ENCODE measurements around the gene RUVBL1.

Gene RUVBL1

DNA sequence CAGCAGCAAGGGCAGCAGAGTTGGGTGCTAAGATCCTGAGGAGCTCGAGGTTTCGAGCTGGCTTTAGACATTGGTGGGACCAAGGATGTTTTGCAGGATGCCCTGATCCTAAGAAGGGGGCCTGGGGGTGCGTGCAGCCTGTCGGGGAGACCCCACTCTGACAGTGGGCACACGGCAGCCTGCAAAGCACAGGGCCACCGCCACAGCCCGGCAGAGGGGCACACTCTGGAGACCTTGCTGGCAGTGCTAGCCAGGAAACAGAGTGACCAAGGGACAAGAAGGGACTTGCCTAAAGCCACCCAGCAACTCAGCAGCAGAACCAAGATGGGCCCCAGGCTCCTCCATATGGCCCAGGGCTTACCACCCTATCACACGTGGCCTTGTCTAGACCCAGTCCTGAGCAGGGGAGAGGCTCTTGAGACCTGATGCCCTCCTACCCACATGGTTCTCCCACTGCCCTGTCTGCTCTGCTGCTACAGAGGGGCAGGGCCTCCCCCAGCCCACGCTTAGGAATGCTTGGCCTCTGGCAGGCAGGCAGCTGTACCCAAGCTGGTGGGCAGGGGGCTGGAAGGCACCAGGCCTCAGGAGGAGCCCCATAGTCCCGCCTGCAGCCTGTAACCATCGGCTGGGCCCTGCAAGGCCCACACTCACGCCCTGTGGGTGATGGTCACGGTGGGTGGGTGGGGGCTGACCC, 52.6 kb downstream of the RUVBL1 start:
- in situ Hi-C loops (cut with HindIII; ENCODE audit: low sequenced_read_pairs), result no loop called here

DNA sequence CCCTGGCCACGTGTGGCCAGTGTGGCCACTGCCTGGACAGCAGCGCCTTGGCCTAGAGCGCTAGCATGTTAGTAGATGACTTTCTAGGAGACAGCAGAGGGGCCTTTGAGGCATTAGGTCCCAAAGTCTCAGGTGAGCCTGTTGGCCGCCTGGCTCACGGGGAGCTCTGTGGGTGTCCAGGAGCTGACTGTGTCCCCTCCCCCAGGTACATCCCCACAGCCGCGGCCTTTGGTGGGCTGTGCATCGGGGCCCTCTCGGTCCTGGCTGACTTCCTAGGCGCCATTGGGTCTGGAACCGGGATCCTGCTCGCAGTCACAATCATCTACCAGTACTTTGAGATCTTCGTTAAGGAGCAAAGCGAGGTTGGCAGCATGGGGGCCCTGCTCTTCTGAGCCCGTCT, 54.3 kb downstream of the RUVBL1 start:
- in situ Hi-C loops (cut with HindIII; ENCODE audit: low sequenced_read_pairs), result no loop called here

DNA sequence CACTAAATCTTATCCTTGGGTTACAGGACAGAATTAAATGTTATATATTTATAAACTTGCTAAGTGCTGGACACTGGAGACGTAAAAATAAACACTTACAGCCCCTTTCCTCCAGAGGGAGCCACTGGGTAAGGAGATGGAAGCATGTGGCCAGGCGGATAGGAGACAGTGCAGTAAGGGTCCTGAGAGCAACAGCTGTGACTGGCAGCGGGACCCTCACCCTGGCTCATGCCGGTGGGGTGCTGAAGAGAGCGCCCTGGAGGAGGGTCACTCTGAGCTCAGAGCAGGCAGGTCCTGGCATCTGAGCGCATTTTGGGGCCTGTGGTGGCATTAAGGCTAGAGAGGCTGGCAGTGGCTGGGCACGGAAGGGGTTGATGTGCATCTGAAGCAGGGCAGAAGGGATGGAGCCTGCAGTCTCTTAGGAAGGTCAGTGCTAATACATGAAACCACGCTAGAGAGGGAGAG, 55.4 kb downstream of the RUVBL1 start:
- in situ Hi-C loops (cut with HindIII; ENCODE audit: low sequenced_read_pairs), result no loop called here

DNA sequence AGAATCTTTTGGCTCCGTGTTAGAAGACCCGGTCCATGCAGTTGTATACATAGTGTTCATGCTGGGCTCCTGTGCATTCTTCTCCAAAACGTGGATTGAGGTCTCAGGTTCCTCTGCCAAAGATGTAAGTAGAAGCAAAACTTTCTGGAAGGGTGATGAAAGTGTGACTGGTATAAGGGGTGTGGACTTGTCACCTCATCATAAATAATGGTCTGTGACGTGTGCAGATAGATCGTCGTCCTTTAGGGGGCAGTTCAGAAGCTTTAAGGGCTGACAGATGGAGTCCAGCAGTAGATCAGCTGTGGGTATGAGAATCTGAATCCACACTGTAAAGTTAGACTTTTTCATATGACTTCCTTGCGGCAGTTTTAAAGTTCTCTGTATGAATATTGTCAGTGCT, 56.1 kb downstream of the RUVBL1 start:
- in situ Hi-C loops (cut with HindIII; ENCODE audit: low sequenced_read_pairs), result no loop called here

DNA sequence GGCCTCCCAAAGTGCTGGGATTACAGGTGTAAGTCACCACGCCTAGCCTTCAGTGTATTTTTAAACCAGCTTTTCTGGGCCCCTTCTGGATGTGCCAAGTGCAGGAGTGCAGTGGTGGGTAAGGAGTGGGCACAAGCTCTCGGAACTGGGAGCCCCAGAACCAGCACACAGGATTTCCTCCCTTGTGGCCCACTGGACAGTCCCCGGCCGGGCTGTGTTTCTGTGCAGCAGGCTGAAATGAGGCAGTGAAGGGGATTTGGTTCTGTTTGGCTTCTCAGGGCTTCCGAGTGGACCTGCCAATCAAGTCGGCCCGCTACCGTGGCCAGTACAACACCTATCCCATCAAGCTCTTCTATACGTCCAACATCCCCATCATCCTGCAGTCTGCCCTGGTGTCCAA, 56.9 kb downstream of the RUVBL1 start:
- in situ Hi-C loops (cut with HindIII; ENCODE audit: low sequenced_read_pairs), result no loop called here

DNA sequence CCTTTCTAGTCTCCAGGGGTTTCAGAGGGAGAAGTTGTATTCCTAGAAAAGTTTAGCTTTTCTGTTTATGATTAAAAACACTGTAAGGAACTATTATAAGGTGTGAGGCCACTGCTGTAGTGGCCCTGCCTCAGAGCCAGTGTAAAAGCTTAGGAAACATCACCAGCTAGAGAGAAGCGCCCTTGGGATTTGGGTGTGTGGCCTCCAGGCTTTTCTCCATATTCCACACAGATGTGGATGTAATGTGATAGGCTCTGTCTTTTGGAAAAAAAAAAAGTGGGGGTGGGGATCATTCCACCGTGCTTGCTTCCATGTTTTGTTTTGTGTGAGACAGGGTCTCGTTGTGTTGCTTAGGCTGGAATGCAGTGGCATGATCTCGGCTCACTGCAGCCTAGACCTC, 57.5 kb downstream of the RUVBL1 start:
- in situ Hi-C loops (cut with HindIII; ENCODE audit: low sequenced_read_pairs), result no loop called here

DNA sequence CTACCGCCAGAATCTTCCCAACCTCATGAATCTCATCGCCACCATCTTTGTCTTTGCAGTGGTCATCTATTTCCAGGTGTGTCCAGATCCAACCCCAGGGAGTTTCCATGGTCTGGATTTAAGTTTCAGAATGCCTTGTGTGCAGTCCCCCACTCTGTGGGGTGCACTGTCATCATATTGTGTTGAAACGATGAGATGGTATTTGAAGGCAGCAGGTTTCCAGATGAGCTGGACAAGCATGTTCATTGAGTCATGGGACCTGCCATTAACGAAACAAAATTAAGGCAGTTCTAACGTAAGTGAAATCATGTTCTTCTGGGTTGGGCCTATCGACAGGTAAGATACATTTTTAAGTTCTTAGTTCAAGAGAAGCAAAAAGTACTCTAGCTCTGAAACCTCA, 58.6 kb downstream of the RUVBL1 start:
- in situ Hi-C loops (cut with HindIII; ENCODE audit: low sequenced_read_pairs), result loop anchor here (5.0 kb wide), 1 partner anchor 63 kb away; no protein-coding TSS in a partner anchor

DNA sequence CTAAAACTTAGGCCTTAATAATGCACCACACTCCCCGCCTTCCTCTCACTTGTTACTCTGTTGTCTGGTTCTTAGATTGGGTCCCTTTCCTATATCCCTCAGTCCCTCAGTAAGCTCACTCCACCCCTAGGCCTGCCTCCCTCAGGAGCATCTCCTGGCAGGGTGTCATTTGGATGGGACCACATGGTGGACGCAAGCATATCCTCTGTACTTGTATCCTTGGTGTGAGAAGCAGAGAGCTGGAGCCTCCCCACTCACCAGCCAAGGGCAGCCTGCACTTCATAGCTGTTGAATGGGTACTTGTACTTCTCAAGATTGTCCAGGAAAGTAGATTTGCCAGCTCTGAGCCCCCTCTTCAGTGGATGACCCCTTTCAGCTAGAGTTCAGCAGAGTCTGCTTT, 59.7 kb downstream of the RUVBL1 start:
- in situ Hi-C loops (cut with HindIII; ENCODE audit: low sequenced_read_pairs), result loop anchor here (5.0 kb wide), 1 partner anchor 62 kb away; no protein-coding TSS in a partner anchor

DNA sequence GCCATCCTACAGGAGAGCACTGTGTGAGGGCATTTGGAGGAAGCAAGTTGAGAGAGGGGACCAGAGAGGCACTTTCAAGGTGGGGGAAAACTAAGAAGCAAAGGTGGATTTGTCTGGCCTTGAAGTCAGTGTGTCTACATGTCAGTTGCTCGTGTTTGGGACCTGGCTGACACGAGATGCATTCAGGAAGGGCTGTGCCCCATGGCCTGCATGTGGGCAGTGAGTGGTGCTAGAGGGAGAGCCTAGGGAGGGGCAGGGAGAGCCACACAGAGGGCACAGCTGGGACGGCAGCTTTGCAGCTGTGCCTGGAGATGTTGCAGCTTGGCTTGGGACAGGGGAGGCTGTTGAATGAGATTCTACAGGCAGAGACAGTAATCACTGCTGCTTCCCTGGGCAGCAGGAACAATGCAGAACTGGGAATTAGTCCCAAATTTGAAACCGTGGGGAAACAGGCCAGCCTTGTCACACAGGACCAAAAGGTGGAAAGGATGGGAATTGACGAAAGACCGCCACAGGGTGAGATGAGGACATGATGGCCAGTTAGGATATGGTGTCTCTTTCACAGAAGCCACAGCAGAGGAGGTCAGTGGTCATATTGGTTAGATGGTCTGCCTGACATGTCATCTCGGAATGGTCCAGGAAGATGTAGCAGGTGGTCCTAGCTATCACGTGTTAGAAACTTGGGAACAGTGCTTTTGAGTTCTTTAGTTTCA, 61.4 kb downstream of the RUVBL1 start:
- in situ Hi-C loops (cut with HindIII; ENCODE audit: low sequenced_read_pairs), result loop anchor here (5.0 kb wide), 1 partner anchor 60 kb away; no protein-coding TSS in a partner anchor

DNA sequence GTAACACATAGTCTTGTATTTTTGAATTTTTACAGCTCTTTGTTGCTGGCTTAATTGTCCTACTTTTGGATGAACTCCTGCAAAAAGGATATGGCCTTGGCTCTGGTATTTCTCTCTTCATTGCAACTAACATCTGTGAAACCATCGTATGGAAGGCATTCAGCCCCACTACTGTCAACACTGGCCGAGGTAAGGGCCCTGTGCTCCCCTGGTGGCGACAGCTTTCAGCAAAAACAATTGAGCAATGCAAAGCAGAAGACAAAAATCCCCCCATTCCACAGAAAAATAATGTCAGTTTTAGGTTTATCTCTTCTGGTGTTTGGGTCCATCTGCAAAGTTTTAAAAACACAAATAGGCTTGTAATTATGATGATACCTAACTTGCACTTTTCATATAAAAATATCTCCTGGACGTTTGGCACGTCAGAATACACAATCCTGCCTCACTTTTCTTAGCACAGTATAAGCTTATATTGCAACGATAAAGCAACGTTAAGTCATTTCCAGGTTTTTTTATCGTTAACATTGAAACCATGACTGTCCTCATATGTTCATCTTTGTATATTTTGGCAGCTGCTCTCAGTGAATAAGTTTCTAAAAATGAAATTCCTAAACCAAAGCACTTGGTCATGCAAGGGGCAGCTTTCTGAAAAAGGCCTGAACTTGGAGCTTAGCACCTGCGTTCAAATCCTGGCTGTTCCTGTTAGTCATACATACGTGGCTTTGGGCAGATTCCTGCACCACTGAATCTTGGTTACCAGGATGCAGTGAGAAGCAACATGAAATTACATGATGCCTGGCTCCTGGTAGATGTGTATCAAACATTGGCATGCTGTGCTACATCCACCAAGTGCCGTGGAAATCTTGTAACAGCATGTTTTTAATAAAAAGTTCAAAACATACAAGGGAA, 62.9 kb downstream of the RUVBL1 start:
- in situ Hi-C loops (cut with HindIII; ENCODE audit: low sequenced_read_pairs), result loop anchor here (5.0 kb wide), 1 partner anchor 58 kb away; no protein-coding TSS in a partner anchor

DNA sequence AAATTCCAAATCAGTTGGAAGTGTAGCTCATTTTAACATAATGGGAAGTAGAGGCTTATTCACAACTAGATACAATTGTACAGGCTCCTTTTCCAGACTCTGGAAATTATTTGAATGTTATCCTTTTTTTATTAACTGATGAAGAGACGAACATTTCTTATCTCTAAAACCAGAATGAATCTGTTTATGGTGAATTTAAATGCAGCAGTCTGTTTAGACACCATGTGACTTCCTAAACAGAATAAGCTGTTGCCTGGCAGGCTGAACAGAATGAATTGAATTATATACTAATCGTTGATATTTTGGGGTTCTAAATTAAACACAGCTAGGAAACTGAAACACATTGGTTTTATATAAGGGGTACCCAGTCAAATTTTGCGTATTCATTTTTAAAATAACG, 67.4 kb downstream of the RUVBL1 start:
- in situ Hi-C loops (cut with HindIII; ENCODE audit: low sequenced_read_pairs), result no loop called here

DNA sequence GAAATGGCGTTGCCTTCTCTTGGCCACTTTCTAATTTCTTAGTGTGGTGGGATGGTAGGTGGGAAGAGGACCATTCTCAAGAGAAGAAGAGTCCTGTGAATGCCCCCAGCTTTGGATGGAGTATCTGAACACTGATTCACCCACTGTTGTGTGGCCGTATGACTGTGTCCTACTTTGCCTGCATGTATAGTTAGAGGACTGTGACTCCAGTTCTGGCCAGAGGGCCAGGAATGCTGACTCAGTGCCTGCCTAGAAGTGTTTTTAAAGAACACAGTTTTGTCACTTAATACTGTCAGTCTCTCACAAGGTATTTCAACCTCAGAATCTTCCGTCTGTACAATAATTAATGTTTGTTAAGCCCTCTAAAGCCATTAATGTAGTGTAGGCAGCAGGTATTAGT, 69.2 kb downstream of the RUVBL1 start:
- in situ Hi-C loops (cut with HindIII; ENCODE audit: low sequenced_read_pairs), result no loop called here

DNA sequence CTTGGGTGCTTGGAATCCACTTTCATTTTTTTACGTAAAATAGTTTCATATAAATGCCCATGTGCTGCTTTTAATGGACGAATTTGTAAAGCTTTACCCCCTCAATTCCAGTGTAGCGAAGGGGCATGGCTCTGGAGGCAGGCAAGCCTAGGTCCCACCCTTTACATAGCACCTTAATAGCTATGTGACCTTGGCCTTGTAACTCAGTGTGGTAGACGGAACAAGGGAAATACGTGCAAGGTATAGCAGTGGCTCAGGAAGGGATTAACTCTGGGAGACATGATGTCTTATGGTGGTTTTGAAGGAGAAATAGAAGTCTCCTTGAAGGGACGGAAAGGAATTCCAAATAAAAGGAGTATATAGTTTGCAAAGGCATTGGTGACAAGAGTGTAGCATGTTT, 70.0 kb downstream of the RUVBL1 start:
- in situ Hi-C loops (cut with HindIII; ENCODE audit: low sequenced_read_pairs), result no loop called here

DNA sequence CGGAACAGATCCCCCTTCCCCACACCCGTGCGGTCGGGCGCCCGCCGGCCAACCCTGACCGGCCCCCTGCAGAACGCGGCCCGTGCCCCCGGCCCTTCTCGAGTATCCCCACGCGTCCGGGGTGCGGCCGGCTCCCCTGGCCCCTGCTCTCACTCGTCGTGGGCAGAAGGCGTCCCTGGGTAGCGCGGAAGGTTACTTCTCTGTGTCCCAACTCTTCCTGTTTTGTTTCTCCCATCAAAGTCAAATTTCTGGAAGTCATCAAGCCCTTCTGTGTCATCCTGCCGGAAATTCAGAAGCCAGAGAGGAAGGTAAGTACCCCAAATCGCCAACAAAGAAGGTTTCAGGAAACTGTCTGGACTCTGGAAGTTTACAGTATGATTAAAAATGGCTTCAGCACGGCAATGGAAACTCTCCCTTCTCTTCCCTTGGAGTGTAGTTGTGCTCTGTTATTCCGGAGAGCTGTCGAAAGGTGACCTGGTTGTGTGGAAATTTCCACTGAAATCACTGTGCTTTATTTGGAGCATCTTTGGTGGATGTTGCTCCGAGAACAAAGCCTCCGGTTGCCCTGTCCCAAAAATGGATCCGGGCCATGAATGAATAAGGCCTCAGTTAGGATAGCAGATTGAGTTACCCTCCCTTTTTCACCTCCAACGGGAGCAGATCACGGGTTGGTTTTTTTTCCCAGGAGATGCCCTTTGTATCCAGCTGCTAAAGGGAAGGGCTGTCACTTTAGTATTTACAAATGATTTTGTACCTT, 70.8 kb downstream of the RUVBL1 start:
- in situ Hi-C loops (cut with HindIII; ENCODE audit: low sequenced_read_pairs), result no loop called here

DNA sequence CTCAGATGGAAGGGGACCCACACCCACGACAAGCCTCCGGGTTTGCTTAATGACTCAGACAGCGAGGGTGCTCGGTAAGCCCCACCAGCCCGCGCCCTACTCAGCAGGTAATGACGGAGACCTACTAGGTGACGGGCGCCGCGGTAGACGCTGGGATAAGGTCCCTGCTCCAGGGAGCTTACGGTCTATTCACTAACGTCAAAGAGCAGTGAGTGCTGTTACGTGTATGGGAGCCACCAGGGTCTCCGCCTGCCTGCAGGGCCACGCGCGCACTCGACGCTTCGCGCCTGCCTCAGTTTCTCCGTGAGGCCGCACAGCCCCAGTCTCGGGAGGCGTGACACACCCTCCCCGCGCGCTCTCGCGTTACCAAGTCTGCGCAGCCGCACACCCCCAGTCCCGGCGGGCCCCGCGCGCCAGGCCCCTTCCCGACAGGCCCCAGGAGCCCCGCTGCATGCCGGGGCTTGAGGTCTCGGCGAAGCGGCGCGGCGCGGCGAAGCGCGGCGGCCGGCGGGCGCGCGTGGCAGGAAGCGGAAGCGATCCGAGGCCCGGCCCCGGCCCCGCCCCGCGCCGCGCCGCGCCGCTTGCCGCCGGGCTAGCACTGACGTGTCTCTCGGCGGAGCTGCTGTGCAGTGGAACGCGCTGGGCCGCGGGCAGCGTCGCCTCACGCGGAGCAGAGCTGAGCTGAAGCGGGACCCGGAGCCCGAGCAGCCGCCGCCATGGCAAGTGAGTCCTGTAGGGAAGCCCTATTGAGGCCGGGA, 71.6 kb downstream of the RUVBL1 start, which contains the start of gene SEC61A1:
Gene SEC61A1 (plus strand): TSS at position 601 of the 758 bp plus-strand sequence. CDS start 116 bp downstream, at position 717.
- in situ Hi-C loops (cut with HindIII; ENCODE audit: low sequenced_read_pairs), result no loop called here

DNA sequence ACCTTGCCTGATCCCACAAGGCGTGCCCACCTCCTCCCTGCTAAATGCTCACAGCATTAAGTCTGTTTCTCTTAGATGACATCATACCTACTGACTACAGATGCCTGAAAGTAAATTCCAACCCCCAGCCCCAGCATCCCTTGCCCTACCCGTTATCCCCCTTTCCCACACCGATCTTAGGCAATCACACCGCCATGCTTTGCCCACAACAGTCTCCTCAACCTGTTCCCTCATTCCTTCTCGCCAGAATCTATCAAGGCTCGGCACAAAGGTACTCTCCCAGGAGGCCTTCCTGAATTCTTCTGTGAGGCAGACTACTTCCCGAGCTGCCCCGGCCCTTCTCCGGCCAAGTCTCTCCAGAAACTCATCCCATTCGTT, 72.2 kb downstream of the RUVBL1 start:
- in situ Hi-C loops (cut with HindIII; ENCODE audit: low sequenced_read_pairs), result no loop called here

DNA sequence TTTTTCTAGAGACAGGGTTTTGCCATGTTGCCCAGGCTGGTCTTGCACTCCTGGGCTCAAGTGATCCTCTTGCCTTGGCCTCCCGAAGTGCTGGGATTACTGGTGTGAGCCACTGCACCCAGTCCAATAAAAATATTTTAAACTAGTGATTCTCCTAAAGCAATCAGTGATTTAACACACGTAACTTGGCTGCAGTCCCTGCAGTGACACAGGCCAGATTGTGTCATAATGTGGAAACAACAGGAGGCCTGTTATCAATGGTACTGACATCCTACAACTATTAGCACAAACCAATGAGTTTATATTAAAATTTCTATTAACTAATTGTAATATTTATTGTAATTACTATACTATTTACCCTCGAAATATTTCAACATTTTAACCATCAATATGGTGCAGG, 73.0 kb downstream of the RUVBL1 start:
- in situ Hi-C loops (cut with HindIII; ENCODE audit: low sequenced_read_pairs), result no loop called here

DNA sequence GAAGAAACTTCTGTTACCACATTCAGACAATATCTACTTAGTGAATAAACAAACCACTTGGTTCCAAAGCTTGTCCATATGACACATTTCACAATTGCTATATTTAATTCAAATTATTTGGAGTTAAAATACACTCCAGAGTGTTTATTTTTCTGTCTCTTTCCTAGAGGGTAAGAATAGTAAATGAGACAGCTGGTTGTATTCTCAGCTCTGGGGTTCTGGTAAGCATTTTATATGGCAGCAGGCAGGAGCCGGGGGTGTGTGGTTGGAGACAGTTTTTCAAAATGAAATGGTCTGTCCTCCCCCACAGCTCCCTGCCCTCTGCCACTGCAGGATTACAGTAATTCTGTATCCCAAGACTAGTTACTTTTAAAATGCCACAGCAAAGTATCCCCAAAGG, 82.3 kb downstream of the RUVBL1 start:
- in situ Hi-C loops (cut with HindIII; ENCODE audit: low sequenced_read_pairs), result no loop called here

DNA sequence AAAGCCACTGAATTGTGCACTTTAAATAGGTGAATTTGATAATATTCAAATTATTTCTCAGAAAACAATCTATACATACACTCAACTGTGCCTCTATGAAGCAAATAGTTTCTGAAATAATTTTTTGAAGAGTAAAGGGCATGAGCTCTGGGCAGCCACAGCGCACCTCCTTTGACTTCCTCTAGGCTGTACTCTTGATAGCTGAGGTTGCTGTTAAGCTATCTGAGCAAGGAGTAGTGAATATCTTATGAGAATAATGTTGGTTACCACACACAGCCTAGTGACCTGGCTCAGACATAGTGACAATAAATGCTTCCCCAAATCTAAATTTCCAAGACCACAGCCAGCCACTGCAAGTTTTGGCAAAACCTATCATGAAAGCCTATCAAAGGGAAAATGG, 83.0 kb downstream of the RUVBL1 start:
- in situ Hi-C loops (cut with HindIII; ENCODE audit: low sequenced_read_pairs), result no loop called here

DNA sequence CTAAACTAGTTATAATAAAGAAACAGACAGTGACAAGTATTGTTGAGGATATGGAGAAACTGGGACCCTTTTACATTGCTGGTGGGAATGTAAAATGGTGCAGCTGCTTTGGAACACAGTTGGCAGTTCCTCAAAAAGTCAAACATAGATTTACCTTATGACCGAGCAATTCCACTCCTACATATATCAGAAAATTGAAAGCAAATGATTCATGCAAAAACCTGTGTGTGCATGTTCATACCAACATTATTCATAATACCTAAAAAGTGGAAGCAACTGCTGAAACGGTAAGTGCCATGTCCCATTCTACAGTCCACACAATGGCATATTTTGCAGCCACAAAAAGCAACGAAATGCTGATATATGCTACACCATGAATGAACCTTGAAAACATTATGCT, 83.6 kb downstream of the RUVBL1 start:
- in situ Hi-C loops (cut with HindIII; ENCODE audit: low sequenced_read_pairs), result no loop called here

All from endothelial cell of hepatic sinusoid (primary cell).